ENCODE data around the gene TMEM266. TPM values are rescaled to one million over a fixed set of nuclear protein-coding genes. Genes with fewer than 3 reads are reported as not detected.

Gene TMEM266
- total RNA-seq, 1 donor from 2014 or later, result 0.21 TPM

DNA sequence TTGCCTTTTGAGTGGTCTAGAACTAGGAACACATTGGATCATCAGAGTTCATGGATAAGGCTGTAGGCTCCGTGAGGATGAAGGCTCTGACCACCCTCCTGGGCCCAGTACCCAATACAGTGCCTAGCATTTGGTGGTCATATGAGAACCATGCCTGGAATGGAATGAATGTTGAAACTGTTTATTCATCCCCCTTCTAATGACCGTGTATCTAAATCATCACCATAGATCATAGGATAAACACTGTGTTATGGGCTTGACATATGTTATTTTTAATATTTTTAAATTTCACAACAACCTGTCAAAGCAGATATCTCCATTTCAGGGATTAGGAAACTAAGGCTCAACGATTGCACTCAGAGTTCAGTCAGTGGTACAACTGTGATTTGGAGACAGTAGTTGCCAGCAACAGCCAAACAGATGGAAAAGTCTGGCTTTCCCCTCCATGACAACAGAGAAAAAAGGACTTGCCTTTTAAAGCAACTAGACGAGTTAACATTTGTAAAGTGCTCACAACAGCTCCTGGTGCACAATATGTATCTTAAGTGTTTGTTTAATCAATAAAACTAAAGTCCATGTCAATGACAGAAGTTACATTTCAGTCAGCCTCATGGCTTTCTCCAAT is 89.6 kb downstream of the TMEM266 start:
- no peaks in the 10 kb centered on the region for H3K27me3 ChIP-seq (ENCODE audit: control insufficient read depth, insufficient read depth, low read length)
- no peak for DNase-seq (ENCODE audit: low read depth)
- no peak overlapping the region for H3K4me3 ChIP-seq (ENCODE audit: low read depth, low read length)
- no peaks in the 10 kb centered on the region for H3K36me3 ChIP-seq (ENCODE audit: control insufficient read depth, insufficient read depth, low read length)
- TF ChIP-seq, protein P1, sequence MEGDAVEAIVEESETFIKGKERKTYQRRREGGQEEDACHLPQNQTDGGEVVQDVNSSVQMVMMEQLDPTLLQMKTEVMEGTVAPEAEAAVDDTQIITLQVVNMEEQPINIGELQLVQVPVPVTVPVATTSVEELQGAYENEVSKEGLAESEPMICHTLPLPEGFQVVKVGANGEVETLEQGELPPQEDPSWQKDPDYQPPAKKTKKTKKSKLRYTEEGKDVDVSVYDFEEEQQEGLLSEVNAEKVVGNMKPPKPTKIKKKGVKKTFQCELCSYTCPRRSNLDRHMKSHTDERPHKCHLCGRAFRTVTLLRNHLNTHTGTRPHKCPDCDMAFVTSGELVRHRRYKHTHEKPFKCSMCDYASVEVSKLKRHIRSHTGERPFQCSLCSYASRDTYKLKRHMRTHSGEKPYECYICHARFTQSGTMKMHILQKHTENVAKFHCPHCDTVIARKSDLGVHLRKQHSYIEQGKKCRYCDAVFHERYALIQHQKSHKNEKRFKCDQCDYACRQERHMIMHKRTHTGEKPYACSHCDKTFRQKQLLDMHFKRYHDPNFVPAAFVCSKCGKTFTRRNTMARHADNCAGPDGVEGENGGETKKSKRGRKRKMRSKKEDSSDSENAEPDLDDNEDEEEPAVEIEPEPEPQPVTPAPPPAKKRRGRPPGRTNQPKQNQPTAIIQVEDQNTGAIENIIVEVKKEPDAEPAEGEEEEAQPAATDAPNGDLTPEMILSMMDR (IDR thresholded peaks at IDR 0.05; ENCODE audit: insufficient read depth, low read length, poor library complexity, severe bottlenecking), result no peak

DNA sequence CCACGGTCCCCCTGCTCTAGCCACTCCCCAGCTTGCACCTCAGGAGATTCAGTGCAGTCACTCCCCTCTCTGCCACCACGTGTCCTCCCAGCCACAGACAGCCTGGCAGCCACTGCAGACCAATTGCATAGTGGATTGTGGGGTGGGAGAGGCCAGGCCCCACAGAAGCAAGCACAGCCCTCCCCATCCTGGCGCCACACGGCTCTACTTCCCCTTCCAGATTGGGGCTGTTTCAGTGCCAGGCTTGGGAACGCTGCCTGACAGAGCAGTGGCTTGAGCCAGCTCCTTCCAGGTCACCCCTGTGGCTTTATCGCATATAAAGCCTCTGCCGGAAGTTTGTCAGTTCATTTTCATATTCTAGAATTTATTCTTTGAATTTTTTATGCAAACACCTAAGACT is 90.7 kb downstream of the TMEM266 start:
- TF ChIP-seq, protein P1 (IDR thresholded peaks at IDR 0.05; ENCODE audit: insufficient read depth, low read length, poor library complexity, severe bottlenecking), result no peak
- H3K36me3 ChIP-seq (ENCODE audit: control insufficient read depth, insufficient read depth, low read length), result no peaks in the 10 kb centered on the region
- no peak overlapping the region for H3K4me3 ChIP-seq (ENCODE audit: low read depth, low read length)
- no peaks in the 10 kb centered on the region for H3K27me3 ChIP-seq (ENCODE audit: control insufficient read depth, insufficient read depth, low read length)
- no peak for DNase-seq (ENCODE audit: low read depth)

DNA sequence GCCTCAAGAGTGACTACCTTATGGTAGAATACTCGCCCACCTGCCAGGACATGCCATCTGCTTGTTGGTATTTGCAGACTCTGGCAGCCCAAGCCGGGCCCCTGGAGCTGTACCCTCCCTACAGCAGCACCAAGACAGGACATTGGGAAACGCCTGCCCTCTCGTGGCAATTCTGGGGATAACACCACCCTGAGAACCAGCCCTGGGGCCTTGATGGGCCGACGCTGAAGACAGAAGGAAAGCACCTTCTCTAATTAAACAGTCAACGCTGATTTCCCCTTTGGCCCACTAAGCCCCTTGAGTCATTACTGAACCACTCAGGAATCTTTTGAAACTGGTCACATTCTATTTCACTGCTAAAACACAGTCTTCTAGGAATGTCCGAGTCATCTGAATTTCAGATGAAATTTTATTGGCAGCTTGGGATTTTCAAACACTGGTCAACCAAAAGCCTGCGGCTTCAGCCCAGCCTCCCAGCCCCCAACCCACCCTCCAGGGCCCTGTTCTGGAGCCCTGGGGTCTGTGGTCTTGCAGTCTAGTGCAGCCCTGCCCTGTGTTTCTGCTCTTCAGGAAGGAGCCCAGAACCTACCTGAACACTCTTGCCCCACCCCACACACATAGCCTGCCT is 91.3 kb downstream of the TMEM266 start:
- Histone ChIP-seq H3K36me3 (ENCODE audit: control insufficient read depth, insufficient read depth, low read length) (no peaks in the 10 kb centered on the region), H3K27me3 (ENCODE audit: control insufficient read depth, insufficient read depth, low read length) (no peaks in the 10 kb centered on the region), H3K4me3 (ENCODE audit: low read depth, low read length) (no peak overlapping the region)
- TF ChIP-seq, protein P1 (IDR thresholded peaks at IDR 0.05; ENCODE audit: insufficient read depth, low read length, poor library complexity, severe bottlenecking), result peak; percentile 91
- peak; percentile 52 for DNase-seq (ENCODE audit: low read depth)

DNA sequence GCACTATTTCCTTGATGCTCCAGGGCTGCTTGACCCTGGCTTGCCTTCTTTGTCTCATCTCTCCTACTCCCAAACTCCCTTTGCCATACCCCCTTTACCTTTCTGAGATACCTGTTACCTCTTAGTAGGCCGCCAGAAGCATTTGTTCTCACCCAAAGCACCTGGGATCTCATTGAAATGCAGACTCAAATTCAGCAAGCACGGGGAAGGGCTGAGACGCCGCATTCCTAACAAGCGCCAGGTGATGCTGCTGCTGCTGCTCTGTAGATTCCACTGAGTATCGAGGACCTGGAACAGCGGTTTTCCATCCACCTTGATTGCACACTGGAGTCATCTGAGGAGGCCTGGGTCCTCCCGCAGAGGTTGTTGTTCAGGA is 91.8 kb downstream of the TMEM266 start:
- no peak for DNase-seq (ENCODE audit: low read depth)
- Histone ChIP-seq H3K27me3 (ENCODE audit: control insufficient read depth, insufficient read depth, low read length) (no peaks in the 10 kb centered on the region), H3K36me3 (ENCODE audit: control insufficient read depth, insufficient read depth, low read length) (no peaks in the 10 kb centered on the region), H3K4me3 (ENCODE audit: low read depth, low read length) (no peak overlapping the region)
- TF ChIP-seq, protein P1 (IDR thresholded peaks at IDR 0.05; ENCODE audit: insufficient read depth, low read length, poor library complexity, severe bottlenecking), result no peak

DNA sequence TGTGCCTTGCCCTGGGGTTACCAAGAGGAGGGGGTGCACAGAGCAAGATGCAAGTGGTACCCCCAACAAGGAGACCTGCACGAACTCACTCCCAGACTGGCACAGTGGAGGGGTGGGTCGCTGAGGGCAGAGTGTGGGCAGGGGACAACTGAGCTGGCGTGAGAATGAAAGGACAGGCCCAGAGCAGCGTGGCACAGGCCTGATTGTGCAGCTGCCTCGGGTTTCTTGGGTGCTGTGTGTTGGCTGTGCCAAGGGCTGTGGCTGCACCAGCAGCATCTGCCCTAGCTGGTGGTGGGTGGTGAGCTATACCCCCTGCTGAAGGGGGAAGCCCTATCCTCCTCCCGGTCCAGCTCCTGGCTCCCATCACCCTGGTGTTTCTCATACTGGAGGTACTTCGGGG is 92.4 kb downstream of the TMEM266 start:
- Histone ChIP-seq H3K27me3 (ENCODE audit: control insufficient read depth, insufficient read depth, low read length) (no peaks in the 10 kb centered on the region), H3K4me3 (ENCODE audit: low read depth, low read length) (no peak overlapping the region), H3K36me3 (ENCODE audit: control insufficient read depth, insufficient read depth, low read length) (no peaks in the 10 kb centered on the region)
- no peak for DNase-seq (ENCODE audit: low read depth)
- TF ChIP-seq, protein P1 (IDR thresholded peaks at IDR 0.05; ENCODE audit: insufficient read depth, low read length, poor library complexity, severe bottlenecking), result no peak
